OCI-LY1 (cell line): ENCODE measurements around the gene MMAA.

ENCODE experiments used
- H2AFZ ChIP-seq: fragments of 200-600 bp; sonication (generic), shearing (Covaris generic); 2 replicates; pipeline ENCODE4 v1.6.0; 2014; ENCODE audit warnings: antibody characterized with exemption, mild to moderate bottlenecking, low read length
- H3F3A ChIP-seq: fragments of 200-600 bp; sonication (generic), shearing (Covaris generic); 2 replicates; pipeline ENCODE4 v1.6.0; 2014; ENCODE audit warnings: mild to moderate bottlenecking, antibody characterized with exemption, low read length, moderate library complexity; ENCODE audit not compliant: insufficient read depth
- H3K27ac ChIP-seq: fragments of 200-600 bp; sonication (generic); 2 replicates; pipeline ENCODE4 v1.5.1; 2014; ENCODE audit warnings: low read length, mixed run types, mild to moderate bottlenecking, low read depth; ENCODE audit not compliant: poor library complexity, severe bottlenecking
- H3K27me3 ChIP-seq: fragments of 200-600 bp; sonication (generic); 2 replicates; pipeline ENCODE4 v1.6.0; 2014; ENCODE audit warnings: antibody characterized with exemption, mild to moderate bottlenecking, low read length, moderate library complexity; ENCODE audit not compliant: insufficient read depth
- H3K36me3 ChIP-seq: fragments of 200-600 bp; sonication (generic); 2 replicates; pipeline ENCODE4 v1.6.1; 2014; ENCODE audit warnings: mild to moderate bottlenecking, antibody characterized with exemption, low read length, moderate library complexity, mixed read lengths; ENCODE audit not compliant: insufficient read depth
- H3K4me1 ChIP-seq: fragments of 200-600 bp; sonication (generic); 2 replicates; pipeline ENCODE4 v1.5.1; 2014; ENCODE audit warnings: mild to moderate bottlenecking, low read length, moderate library complexity; ENCODE audit not compliant: insufficient read depth, severe bottlenecking
- H3K4me2 ChIP-seq: fragments of 200-600 bp; sonication (generic), shearing (Covaris generic); 2 replicates; pipeline ENCODE4 v1.6.1; 2014; ENCODE audit warnings: low read length
- H3K4me3 ChIP-seq: fragments of 200-600 bp; sonication (generic); 2 replicates; pipeline ENCODE4 v1.5.1; 2014; ENCODE audit warnings: low read length, low read depth, mild to moderate bottlenecking, mixed read lengths; ENCODE audit not compliant: poor library complexity, severe bottlenecking
- H3K79me2 ChIP-seq: fragments of 200-600 bp; shearing (Covaris generic); 2 replicates; pipeline ENCODE4 v1.6.1; 2016; ENCODE audit warnings: mixed run types, low read length, mixed read lengths; ENCODE audit not compliant: insufficient read depth
- H3K9ac ChIP-seq: fragments of 200-600 bp; sonication (generic), shearing (Covaris generic); 2 replicates; pipeline ENCODE4 v1.6.1; 2014; ENCODE audit warnings: mild to moderate bottlenecking, low read length, mixed read lengths
- H3K9me2 ChIP-seq: fragments of 200-600 bp; sonication (generic), shearing (Covaris generic); 2 replicates; pipeline ENCODE4 v1.6.1; 2014; ENCODE audit warnings: low read depth, mild to moderate bottlenecking, low read length, mixed read lengths
- H3K9me3 ChIP-seq: fragments of 200-600 bp; shearing (Covaris generic); 2 replicates; pipeline ENCODE4 v1.6.1; 2014; ENCODE audit warnings: low read length, mixed read lengths
- H4K20me1 ChIP-seq: fragments of 200-600 bp; sonication (generic), shearing (Covaris generic); 2 replicates; pipeline ENCODE4 v1.6.0; 2016; ENCODE audit warnings: mild to moderate bottlenecking, low read length; ENCODE audit not compliant: insufficient read depth
- EZH2 ChIP-seq: fragments of 200-600 bp; sonication (generic), shearing (Covaris generic); IDR thresholded peaks from 2 replicates; pipeline ENCODE4 v1.8.0; 2017; ENCODE audit warnings: borderline replicate concordance, mixed run types, mild to moderate bottlenecking, antibody characterized with exemption, low read length, moderate library complexity, mixed read lengths
- TF ChIP-seq, protein P1 (sequence below): fragments of 200-600 bp; sonication (generic), shearing (Covaris generic); IDR thresholded peaks from 2 replicates; pipeline ENCODE4 v1.5.1; 2017; ENCODE audit warnings: mild to moderate bottlenecking, antibody characterized with exemption, low read length, moderate library complexity, mixed read lengths

Gene MMAA

DNA sequence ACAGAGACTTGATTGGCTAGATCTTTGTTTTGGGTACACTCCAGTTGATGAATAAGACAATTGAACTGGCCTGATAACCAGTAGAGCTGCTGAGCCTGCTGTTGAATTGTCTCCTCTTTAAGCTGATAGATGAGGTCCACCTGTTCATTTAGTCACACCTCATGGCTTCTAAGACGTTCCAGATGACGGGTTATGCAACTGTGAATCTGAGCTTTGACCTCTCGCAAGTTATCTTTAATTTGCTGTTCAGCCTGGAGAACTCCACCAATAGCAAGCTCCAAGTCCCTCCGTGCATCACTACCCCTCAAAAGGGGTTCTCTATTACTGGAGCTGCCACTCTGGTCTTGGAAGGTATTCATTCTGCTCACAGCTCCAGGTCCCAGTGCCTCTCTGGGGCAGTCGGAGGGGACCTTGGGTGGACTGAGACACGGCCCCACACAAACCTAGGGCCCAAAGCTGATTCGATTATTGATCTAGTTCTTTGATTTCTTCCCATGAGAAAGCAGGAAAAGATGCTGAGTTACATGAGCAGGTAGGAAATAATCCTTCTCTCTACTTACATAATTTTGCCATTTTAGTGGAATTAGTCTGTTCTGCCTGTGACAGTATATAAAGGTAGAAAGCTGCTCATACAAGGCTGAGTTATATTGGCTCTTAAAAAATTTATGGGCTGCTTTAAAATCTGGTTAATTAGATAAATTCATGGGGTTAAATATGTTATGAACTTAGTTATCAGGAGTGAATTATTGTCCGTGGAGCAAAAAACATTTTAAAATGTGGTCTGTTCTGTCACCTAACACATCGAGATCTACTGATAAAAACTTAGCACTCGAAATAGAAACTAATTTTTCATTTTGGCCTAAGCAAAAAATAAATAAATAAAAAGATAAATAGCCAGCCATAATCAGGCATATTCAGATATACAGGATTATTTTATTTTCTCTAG is 6.8 kb downstream of the MMAA start:
- Histone ChIP-seq H3K36me3 (0 out of 2 replicates have a peak, but pooled peaks cover 6% of the 10 kb centered on the region), H3K27ac (no peak overlapping the region)

DNA sequence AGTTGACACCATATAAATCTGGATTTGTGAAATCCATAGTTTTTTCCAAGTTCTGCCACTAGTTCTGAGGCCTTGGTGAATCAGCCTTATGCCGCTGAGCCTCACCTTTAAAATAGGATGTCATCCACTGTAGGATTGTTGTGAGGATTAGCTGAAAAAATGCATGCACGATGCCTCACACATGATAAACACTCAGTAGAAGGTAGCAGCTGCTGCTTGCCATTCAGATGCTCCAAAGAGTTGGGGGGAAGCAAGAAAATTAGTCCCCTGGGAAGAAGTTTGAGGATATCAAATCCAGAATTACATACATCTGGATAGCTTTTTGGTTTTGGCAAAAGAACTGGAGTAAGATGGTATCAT is 7.4 kb downstream of the MMAA start:
- no peak overlapping the region for H3K9ac ChIP-seq
- H4K20me1 ChIP-seq = no peaks in the 10 kb centered on the region
- H3K9me2 ChIP-seq = no peaks in the 10 kb centered on the region
- no peak overlapping the region for H3K4me3 ChIP-seq
- no peaks in the 10 kb centered on the region for H3F3A ChIP-seq
- 0 out of 2 replicates have a peak, but pooled peaks cover 3% of the 10 kb centered on the region for H3K36me3 ChIP-seq
- no peak overlapping the region for H3K27ac ChIP-seq
- no peaks in the 10 kb centered on the region for H3K79me2 ChIP-seq
- H3K27me3 ChIP-seq = no peaks in the 10 kb centered on the region
- no peak overlapping the region for H3K4me2 ChIP-seq
- no peaks in the 10 kb centered on the region for H3K9me3 ChIP-seq
- TF ChIP-seq, protein P1, sequence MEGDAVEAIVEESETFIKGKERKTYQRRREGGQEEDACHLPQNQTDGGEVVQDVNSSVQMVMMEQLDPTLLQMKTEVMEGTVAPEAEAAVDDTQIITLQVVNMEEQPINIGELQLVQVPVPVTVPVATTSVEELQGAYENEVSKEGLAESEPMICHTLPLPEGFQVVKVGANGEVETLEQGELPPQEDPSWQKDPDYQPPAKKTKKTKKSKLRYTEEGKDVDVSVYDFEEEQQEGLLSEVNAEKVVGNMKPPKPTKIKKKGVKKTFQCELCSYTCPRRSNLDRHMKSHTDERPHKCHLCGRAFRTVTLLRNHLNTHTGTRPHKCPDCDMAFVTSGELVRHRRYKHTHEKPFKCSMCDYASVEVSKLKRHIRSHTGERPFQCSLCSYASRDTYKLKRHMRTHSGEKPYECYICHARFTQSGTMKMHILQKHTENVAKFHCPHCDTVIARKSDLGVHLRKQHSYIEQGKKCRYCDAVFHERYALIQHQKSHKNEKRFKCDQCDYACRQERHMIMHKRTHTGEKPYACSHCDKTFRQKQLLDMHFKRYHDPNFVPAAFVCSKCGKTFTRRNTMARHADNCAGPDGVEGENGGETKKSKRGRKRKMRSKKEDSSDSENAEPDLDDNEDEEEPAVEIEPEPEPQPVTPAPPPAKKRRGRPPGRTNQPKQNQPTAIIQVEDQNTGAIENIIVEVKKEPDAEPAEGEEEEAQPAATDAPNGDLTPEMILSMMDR = no peak
- TF ChIP-seq EZH2 = no peak
- no peak overlapping the region for H2AFZ ChIP-seq
- peaks cover 6% of the 10 kb centered on the region for H3K4me1 ChIP-seq

More for the DNA sequence above, 6.8 kb downstream of the MMAA start:
- H3F3A ChIP-seq = no peaks in the 10 kb centered on the region
- no peaks in the 10 kb centered on the region for H3K9me3 ChIP-seq
- TF ChIP-seq, protein P1 = no peak
- TF ChIP-seq EZH2 = no peak
- H3K4me1 ChIP-seq = peaks cover 8% of the 10 kb centered on the region
- H3K9ac ChIP-seq = no peak overlapping the region
- H4K20me1 ChIP-seq = no peaks in the 10 kb centered on the region
- H3K4me2 ChIP-seq = no peak overlapping the region
- no peaks in the 10 kb centered on the region for H3K9me2 ChIP-seq
- H3K4me3 ChIP-seq = no peak overlapping the region
- no peaks in the 10 kb centered on the region for H3K79me2 ChIP-seq
- no peaks in the 10 kb centered on the region for H3K27me3 ChIP-seq
- no peak overlapping the region for H2AFZ ChIP-seq

DNA sequence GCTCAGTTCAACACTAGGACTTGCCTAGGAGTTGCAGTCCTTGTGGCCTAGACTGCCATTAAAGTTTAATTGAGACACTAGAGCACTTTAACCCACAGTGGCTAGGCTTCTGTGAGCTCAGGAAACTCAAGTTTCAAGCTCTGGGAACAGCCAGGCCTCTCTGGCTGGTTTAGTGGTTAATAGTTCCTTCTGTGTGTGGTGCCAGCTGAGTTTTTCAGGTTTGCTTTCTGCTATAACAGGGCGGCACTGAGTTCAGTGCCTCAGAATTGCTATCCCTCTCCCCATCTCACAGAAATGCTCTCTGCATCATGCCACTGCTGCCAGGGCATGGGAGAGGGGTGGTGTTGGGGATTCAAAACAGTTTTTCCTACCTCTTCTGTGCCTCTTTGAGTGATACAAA is 15.9 kb downstream of the MMAA start:
- Histone ChIP-seq H3K79me2 (no peaks in the 10 kb centered on the region), H3K4me2 (no peak overlapping the region), H3K4me3 (no peak overlapping the region), H3K27ac (no peak overlapping the region), H3K4me1 (no peaks in the 10 kb centered on the region), H3K27me3 (no peaks in the 10 kb centered on the region), H3K9me3 (no peaks in the 10 kb centered on the region), H3F3A (no peaks in the 10 kb centered on the region), H3K9me2 (no peaks in the 10 kb centered on the region), H4K20me1 (no peaks in the 10 kb centered on the region), H2AFZ (no peak overlapping the region), H3K9ac (no peak overlapping the region), H3K36me3 (no peaks in the 10 kb centered on the region)
- TF ChIP-seq, protein P1 = no peak
- no peak for TF ChIP-seq EZH2
